ENCODE data around the gene MEIS1.

The MEIS1 gene

GRCh38 chr2:66582104-66582986 lies 147.4 kb downstream of the MEIS1 start:
- DNase-seq (ENCODE audit: low read depth), result no peak

- DNase-seq (ENCODE audit: low read depth), result no peak
Measured at GRCh38 chr2:66582987-66583880, 148.3 kb downstream of the MEIS1 start.

DNA sequence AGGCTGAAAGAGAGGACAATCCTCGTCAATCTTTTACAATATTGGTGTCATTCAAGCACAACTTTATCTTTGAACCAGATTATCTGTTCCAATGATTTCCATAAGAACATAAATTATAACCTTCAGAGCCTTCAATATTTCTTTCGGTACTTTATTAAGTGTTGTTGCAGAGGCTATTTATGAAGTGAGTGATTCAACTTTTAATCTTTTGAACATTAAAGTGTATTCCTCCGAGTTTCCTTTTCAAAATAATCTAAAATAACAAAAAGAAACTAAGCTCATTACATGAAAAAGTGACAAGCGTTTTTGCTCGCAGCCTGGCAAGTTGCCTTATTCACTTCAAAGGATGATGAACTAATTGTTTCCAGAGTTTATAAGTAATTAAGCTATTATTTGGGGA lies 149.0 kb downstream of the MEIS1 start:
- DNase-seq (ENCODE audit: low read depth), result no peak

DNA sequence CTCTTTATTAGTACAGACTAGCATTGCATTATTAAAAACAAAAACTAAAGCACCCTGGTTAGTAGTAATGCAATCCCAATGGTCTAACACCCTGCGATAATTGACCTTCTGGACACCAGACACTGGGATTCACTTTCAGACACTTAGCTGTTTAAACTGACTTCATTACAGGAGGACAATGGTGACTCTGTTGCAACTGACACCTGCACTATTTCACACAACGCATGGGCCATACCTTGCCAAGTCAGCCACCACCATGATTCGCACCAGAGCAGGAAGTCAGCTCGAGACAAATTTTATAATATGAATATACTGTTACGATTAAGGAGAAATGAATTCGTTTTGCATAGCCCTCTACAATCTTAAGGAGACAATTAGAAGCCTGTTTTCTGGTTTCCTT lies 150.7 kb downstream of the MEIS1 start:
- DNase-seq (ENCODE audit: low read depth), result no peak

GRCh38 chr2:66587216-66587615 lies 152.3 kb downstream of the MEIS1 start:
- no peak for DNase-seq (ENCODE audit: low read depth)

GRCh38 chr2:66594001-66594400 lies 159.1 kb downstream of the MEIS1 start:
- DNase-seq (ENCODE audit: low read depth), result no peak

DNA sequence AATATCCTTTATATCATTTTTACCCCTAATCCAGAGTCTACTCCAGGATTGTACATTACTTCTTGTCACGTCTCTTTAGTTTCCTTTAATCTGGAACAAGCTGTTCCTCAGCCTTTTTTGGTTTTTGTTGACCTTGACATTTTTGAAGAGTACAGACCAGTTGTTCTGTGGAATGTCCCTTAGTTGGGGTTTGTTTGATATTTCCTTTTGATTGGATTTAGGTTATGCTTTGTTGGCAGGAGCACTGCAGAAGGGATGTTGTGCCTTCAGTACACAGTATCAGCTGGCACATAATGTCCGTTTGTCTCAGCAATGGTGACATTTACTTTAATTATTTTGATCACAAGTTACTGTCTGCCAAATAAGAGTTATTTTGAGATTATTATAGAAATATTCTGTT lies 160.6 kb downstream of the MEIS1 start:
- no peak for DNase-seq (ENCODE audit: low read depth)

DNA sequence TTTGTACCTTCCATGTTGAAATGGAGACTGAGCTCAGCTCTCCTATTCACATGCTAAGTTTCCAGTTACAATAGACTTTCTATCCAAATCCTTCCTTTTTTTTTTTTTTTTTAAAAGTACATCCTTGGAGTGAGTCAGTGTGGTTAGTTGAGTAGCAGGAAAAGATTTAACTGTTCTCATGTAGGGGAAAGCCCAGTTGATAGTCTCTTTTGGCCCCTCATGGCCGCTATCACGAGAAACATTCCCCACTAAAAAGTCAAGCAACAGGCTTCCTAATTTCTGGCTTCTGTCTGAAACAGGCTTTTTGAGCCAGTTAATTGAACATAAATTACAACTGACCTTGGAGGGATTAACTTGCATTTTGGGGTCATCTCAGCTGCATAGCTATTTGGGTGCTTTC lies 161.3 kb downstream of the MEIS1 start:
- no peak for DNase-seq (ENCODE audit: low read depth)

DNA sequence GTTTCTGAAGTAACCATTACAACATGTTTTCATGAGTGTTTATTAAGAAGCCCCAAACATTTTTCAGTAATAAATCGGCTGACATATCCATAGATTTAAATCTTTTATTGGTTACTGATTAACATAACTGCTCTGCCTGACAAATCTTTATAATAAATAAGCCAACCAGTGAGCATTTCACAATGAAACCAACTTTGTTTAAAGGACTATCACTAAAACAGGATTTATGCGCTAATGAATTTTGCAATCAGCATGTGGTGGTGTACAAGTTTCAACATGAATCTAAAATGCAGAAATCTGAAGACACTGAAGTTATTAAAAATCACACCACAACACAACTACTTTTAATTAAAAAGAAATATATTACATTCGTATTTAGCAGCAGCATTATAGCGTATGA lies 166.7 kb downstream of the MEIS1 start:
- DNase-seq (ENCODE audit: low read depth), result no peak

- DNase-seq (ENCODE audit: low read depth), result no peak
Measured at GRCh38 chr2:66602341-66602740, 167.4 kb downstream of the MEIS1 start.

DNA sequence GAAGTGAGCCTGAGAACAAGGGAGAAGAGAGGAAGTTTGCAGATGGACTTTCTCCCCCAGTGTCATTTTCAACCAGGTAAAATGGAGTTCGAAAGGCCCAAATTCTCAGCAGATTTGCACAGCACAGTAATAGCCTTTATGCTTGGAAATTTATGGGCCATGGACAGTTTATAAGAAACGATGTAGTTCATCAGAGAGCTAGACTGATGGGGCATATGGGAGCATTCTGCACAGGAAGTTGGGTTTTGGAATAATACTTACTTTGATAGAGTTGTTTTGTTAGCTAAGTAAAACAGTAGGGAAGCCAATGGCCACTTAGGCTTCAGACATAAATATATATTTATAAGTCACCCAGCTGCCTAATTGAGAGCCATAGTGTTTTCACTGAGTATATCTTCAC lies 169.4 kb downstream of the MEIS1 start:
- DNase-seq (ENCODE audit: low read depth), result no peak

- DNase-seq (ENCODE audit: low read depth), result no peak
Measured at GRCh38 chr2:66604976-66605375, 170.1 kb downstream of the MEIS1 start.

GRCh38 chr2:66607152-66607551 lies 172.2 kb downstream of the MEIS1 start:
- DNase-seq (ENCODE audit: low read depth), result no peak
